GM23338 (cell line): ENCODE results near the gene ANKRD18B.
"Not testable (repeated sequence)": the region's sequence is repeated elsewhere in the genome, so short reads cannot be mapped to it uniquely, and the experiment has no call there.

Source experiments
- CTCF ChIP-seq, 2 experiments: fragments of 200-600 bp in 1 of 2; sonication (generic) in 1 of 2; conservative IDR thresholded peaks; 2 replicates each; pipeline versions ENCODE4 v1.5.1 to v1.6.1; 2016 to 2017; ENCODE audit warnings: antibody characterized with exemption in 2 of 2, low read depth in 2 of 2, mild to moderate bottlenecking in 2 of 2, moderate library complexity in 1 of 2
- EZH2 ChIP-seq: fragments of 200-600 bp; sonication (generic); IDR thresholded peaks from one replicate; pipeline ENCODE4 v1.8.0; 2017; ENCODE audit warnings: antibody characterized with exemption, mild to moderate bottlenecking, low read depth; ENCODE audit not compliant: unreplicated experiment
- EZH2phosphoT487 ChIP-seq: fragments of 200-600 bp; sonication (generic); IDR thresholded peaks from one replicate; pipeline ENCODE4 v1.8.1; 2018; ENCODE audit warnings: antibody characterized with exemption; ENCODE audit not compliant: unreplicated experiment
- POLR2AphosphoS5 ChIP-seq: IDR thresholded peaks from 2 replicates; pipeline ENCODE4 v1.6.1; 2016; ENCODE audit warnings: antibody characterized with exemption, low read depth

GRCh38 chr9:33528069-33528468 is 4.0 kb downstream of the ANKRD18B start:
- TF ChIP-seq EZH2; CTCF (conservative IDR thresholded peaks at IDR 0.05; ENCODE audit: low read depth in 2 of 2); POLR2AphosphoS5; EZH2phosphoT487: not testable (repeated sequence)
